Testis (tissue), 3 donors: ENCODE data around the gene PCBP3. TPM values are rescaled to one million over a fixed set of nuclear protein-coding genes. Genes with fewer than 3 reads are reported as not detected.
A peak's percentile ranks its signal among the peaks of the same experiment; 100 is the strongest.

Experiments
- DNase-seq: peaks from one replicate; pipeline ENCODE4 v3.0.0-alpha.2; 2019
- H3K27ac ChIP-seq, 2 donors: fragments of 200-600 bp; sonication (generic); one replicate each; pipeline ENCODE4 v1.5.1; 2019
- H3K27me3 ChIP-seq: fragments of 200-600 bp; sonication (generic); one replicate; pipeline ENCODE4 v1.5.1; 2019
- H3K36me3 ChIP-seq: fragments of 200-600 bp; sonication (generic); one replicate; pipeline ENCODE4 v1.5.1; 2017; ENCODE audit warnings: low read depth; ENCODE audit errors: missing control alignments
- H3K4me1 ChIP-seq: fragments of 200-600 bp; sonication (generic); one replicate; pipeline ENCODE4 v1.5.1; 2019
- H3K4me3 ChIP-seq, 2 donors: fragments of 200-600 bp; sonication (generic); one replicate each; pipeline ENCODE4 v1.5.1; 2017 to 2019
- H3K9me3 ChIP-seq: fragments of 200-600 bp; sonication (generic); one replicate; pipeline ENCODE4 v1.5.1; 2017
- POLR2A ChIP-seq: fragments of 450-650 bp; IDR thresholded peaks from one replicate; pipeline ENCODE4 v1.6.1; 2017; ENCODE audit warnings: antibody characterized with exemption, mild to moderate bottlenecking, moderate library complexity
- WGBS, 2 donors: methylation state at CpG; one replicate each; pipeline ENCODE4 v1.1.5; 2018; 5-methylcytosine and 5-hydroxymethylcytosine counted together
- intact Hi-C: fragments of 100-400 bp; cut with DNase I; formaldehyde crosslinking; loops from one replicate; pipeline ENCODE4 v1.15.1; 2023; ENCODE audit warnings: low total_unique reads
- polyA plus RNA-seq: library from polyadenylated mRNA; stranded (reverse); fragments of 350-450 nt; fragmentation: Illumina TruSeq; extraction: RNeasy Lipid Tissue Mini Kit (QIAGEN cat#74804); gene quantifications from one replicate; pipeline ENCODE4 v1.2.3, GENCODE V29; 2014; ENCODE audit warnings: low read depth, low replicate concordance; ENCODE audit not compliant: insufficient read depth
- total RNA-seq, 2 donors: library from RNA; depleted of rRNA; stranded (reverse); fragments of >200 nt; gene quantifications; one replicate each; pipeline ENCODE4 v1.2.3, GENCODE V29; 2016
- TF ChIP-seq, protein P1 (sequence below), 3 experiments: fragments of 450-650 bp in 2 of 3; fragments of 200-600 bp in 1 of 3; sonication (generic) in 1 of 3; IDR thresholded peaks; one replicate each; pipeline ENCODE4 v1.5.1; 2016 to 2019; ENCODE audit warnings: antibody characterized with exemption in 3 of 3, mild to moderate bottlenecking in 2 of 3, moderate library complexity in 1 of 3

PCBP3 gene
- total and polyA plus RNA-seq, 3 donors from 2014 or later: 35.7 to 58.3 (median 38.0) TPM

DNA sequence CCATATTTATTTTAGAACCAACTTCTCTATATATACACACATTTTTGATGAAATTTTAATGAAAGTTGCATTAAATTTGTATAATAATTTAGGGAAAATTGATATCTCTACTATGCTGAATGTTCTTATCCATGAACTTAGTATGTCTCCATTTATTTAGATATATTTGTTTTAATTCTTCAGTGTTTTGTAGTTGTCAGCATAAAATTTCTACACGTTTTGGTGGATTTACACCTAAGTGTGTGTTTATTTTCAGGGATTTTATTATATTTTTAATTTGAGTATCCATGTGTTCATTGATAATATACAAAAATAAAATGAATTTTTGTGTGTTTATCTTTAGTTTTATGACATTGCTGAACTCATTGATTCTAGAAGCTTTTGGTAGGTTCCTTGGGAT is 36.7 kb downstream of the PCBP3 start:
- no peaks in the 10 kb centered on the region for H3K9me3 ChIP-seq
- 36 to 83% methylated on average over 1 of the region's 1 CpG for WGBS, 2 donors
- no peaks in the 10 kb centered on the region for H3K36me3 ChIP-seq
- H3K27ac ChIP-seq: no peak overlapping the region
- intact Hi-C loops: no loop called here
- no peaks in the 10 kb centered on the region for H3K27me3 ChIP-seq
- TF ChIP-seq POLR2A: no peak
- H3K4me3 ChIP-seq: no peak overlapping the region
- no peaks in the 10 kb centered on the region for H3K4me1 ChIP-seq
- no peak for DNase-seq

DNA sequence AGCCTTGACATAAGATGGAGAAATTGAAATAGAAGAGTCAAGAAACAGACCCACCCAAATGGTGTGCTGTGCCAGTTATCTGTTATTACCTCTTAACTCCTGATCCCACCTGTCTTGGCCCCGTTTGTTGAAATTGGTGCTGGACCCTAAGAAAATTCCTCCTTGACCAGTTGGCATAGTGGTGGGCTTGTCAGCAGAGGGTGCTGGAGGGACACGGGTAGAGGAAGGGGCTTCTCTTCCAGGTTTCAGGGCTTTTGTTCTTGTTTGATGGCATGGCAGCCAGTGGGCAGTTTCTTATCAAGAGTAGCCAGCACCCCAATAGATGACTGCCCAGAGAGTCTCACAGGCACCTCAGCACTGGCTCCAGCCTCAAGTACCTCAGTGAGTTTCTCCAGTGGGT is 51.6 kb downstream of the PCBP3 start:
- 41 to 54% methylated on average over 2 of the region's 2 CpGs for WGBS, 2 donors
- Histone ChIP-seq H3K4me1 (no peaks in the 10 kb centered on the region), H3K27ac (no peak overlapping the region)

DNA sequence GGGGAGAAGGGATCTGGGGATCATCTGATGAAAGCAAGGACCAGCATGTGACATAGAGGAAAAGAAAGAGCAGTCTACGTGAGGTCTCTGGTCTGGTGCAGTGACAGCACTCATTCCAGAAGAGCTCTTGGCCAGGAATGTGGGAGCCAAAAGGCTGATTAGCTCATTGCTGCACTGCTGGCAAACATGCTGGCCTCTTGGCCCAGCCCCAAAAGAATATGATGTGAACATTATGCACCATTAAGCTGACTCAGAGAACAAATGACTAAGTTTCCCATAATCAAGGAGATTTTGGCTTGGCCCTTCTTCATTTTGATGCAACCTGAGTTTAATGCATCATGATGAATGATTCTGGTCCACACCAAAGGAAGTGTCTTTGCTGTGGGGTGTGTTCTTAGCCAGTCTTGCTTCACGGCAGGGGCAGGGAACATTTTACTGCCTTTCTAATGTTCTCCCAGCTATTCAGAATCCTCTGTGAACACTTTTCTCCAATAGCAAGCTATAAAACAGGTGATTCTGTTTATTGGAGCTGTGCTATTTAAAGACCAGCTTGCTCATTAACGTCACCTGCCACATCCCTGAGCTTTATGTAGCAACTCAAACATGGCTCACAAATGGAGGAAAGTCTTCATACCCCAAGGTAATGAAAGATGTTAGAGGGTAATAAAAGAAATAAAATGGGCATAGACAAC is 55.1 kb downstream of the PCBP3 start:
- 55 to 56% methylated on average over 3 of the region's 3 CpGs for WGBS, 2 donors
- H3K4me1 ChIP-seq: no peaks in the 10 kb centered on the region
- no peaks in the 10 kb centered on the region for H3K9me3 ChIP-seq
- H3K4me3 ChIP-seq: no peak overlapping the region
- intact Hi-C loops: no loop called here
- DNase-seq: peak; percentile 59
- TF ChIP-seq, protein P1, sequence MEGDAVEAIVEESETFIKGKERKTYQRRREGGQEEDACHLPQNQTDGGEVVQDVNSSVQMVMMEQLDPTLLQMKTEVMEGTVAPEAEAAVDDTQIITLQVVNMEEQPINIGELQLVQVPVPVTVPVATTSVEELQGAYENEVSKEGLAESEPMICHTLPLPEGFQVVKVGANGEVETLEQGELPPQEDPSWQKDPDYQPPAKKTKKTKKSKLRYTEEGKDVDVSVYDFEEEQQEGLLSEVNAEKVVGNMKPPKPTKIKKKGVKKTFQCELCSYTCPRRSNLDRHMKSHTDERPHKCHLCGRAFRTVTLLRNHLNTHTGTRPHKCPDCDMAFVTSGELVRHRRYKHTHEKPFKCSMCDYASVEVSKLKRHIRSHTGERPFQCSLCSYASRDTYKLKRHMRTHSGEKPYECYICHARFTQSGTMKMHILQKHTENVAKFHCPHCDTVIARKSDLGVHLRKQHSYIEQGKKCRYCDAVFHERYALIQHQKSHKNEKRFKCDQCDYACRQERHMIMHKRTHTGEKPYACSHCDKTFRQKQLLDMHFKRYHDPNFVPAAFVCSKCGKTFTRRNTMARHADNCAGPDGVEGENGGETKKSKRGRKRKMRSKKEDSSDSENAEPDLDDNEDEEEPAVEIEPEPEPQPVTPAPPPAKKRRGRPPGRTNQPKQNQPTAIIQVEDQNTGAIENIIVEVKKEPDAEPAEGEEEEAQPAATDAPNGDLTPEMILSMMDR (IDR thresholded peaks at IDR 0.05): no peak
- TF ChIP-seq POLR2A: no peak
- H3K27ac ChIP-seq: no peak overlapping the region
- no peaks in the 10 kb centered on the region for H3K36me3 ChIP-seq
- no peaks in the 10 kb centered on the region for H3K27me3 ChIP-seq

More for the DNA sequence above, 51.6 kb downstream of the PCBP3 start:
- Histone ChIP-seq H3K4me3 (no peak overlapping the region), H3K36me3 (no peaks in the 10 kb centered on the region), H3K9me3 (no peaks in the 10 kb centered on the region), H3K27me3 (no peaks in the 10 kb centered on the region)
- TF ChIP-seq, protein P1 (IDR thresholded peaks at IDR 0.05): no peak
- no peak for TF ChIP-seq POLR2A
- intact Hi-C loops: no loop called here
- DNase-seq: no peak

DNA sequence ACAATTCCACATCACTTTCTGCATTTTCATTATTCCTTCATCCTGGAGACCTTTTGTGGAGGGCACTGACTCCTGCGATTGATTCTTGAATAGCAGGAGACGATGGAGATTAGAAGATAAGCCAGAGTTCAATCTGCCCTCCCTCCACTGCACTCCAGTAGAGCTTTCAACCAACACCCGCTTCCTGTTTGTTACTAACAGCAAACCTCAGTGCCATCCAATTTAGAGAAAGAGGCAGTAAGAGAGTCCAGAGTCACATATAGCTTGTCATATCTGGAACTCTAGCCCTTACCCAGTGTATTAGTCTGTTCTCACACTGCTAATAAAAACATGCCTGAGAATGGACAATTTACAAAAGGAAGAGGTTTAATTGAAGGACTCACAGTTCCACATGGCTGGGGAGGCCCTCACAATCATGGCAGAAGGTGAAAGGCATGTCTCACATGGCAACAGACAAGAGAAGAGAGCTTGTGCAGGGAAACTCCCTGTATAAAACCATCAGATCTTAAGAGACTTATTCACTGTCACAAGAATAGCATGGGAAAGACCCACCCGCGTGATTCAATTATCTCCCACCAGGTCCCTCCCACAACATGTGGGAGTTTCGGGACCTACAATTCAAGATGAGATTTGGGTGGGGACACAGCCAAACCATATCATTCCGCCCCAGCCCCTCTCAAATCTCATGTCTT is 55.9 kb downstream of the PCBP3 start:
- Histone ChIP-seq H3K27me3 (no peaks in the 10 kb centered on the region), H3K36me3 (no peaks in the 10 kb centered on the region), H3K4me3 (no peak overlapping the region), H3K9me3 (no peaks in the 10 kb centered on the region), H3K27ac (no peak overlapping the region), H3K4me1 (no peaks in the 10 kb centered on the region)
- TF ChIP-seq POLR2A: no peak
- TF ChIP-seq, protein P1 (IDR thresholded peaks at IDR 0.05): no peak
- intact Hi-C loops: no loop called here
- WGBS, 2 donors: 88 to 91% methylated on average over 7 of the region's 7 CpGs
- DNase-seq: no peak

DNA sequence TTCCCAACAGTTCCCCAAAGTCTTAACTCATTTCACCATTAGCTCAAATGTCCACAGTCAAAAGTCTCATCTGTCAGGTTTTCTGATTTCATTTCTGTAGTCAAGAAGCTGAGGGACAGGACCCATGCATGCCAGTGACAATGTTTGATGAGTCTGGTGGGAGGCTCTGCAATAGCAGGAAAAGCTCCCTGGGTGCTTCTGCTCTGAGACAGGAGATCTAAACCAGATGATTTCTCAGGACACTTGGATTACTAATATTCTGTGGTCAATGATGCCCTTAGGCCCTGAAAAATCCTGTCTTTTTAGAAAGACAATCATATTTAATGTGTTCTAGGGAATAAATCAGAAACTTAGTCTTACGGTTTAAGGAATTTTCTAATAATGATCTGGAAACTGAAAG is 56.4 kb downstream of the PCBP3 start:
- TF ChIP-seq, protein P1 (IDR thresholded peaks at IDR 0.05): no peak
- no peak for TF ChIP-seq POLR2A
- H3K4me3 ChIP-seq: no peak overlapping the region
- H3K4me1 ChIP-seq: no peaks in the 10 kb centered on the region
- no peak overlapping the region for H3K27ac ChIP-seq
- H3K36me3 ChIP-seq: no peaks in the 10 kb centered on the region
- intact Hi-C loops: no loop called here
- DNase-seq: no peak
- 43 to 54% methylated on average over 1 of the region's 1 CpG for WGBS, 2 donors
- no peaks in the 10 kb centered on the region for H3K9me3 ChIP-seq
- no peaks in the 10 kb centered on the region for H3K27me3 ChIP-seq
